Spinal cord (tissue), 10 donors: ENCODE measurements around the gene SNX10. TPM values are rescaled to one million over a fixed set of nuclear protein-coding genes. Genes with fewer than 3 reads are reported as not detected.
A peak's percentile ranks its signal among the peaks of the same experiment; 100 is the strongest.
"Not testable (repeated sequence)": the region's sequence is repeated elsewhere in the genome, so short reads cannot be mapped to it uniquely, and the experiment has no call there.

ENCODE experiments used
- DNase-seq, 6 donors: peaks; one replicate each; pipeline versions ENCODE4 v3.0.0 to v3.0.0-alpha.2; 2013 to 2015; ENCODE audit warnings: low spot score in 6 of 6, low read depth in 4 of 6
- H3K27ac ChIP-seq: one replicate; pipeline ENCODE4 v1.5.1; 2013; ENCODE audit warnings: low read depth, low read length, control low read depth
- H3K27me3 ChIP-seq: one replicate; pipeline ENCODE4 v1.6.1; 2013; ENCODE audit warnings: low read length; ENCODE audit not compliant: control insufficient read depth, insufficient read depth
- H3K36me3 ChIP-seq: one replicate; pipeline ENCODE4 v1.6.1; 2013; ENCODE audit warnings: low read length; ENCODE audit not compliant: control insufficient read depth, insufficient read depth
- H3K4me1 ChIP-seq: one replicate; pipeline ENCODE4 v1.6.1; 2013; ENCODE audit warnings: low read length; ENCODE audit not compliant: control insufficient read depth, insufficient read depth
- H3K4me3 ChIP-seq: one replicate; pipeline ENCODE4 v1.5.1; 2013; ENCODE audit warnings: low read depth, low read length, control low read depth
- H3K9me3 ChIP-seq: one replicate; pipeline ENCODE4 v1.6.1; 2013; ENCODE audit warnings: low read length; ENCODE audit not compliant: control insufficient read depth, insufficient read depth
- WGBS: methylation state at CpG from one replicate; pipeline ENCODE4 v1.1.5; 2013; ENCODE audit warnings: missing lambda C conversion rate; ENCODE audit not compliant: insufficient coverage; 5-methylcytosine and 5-hydroxymethylcytosine counted together
- polyA plus RNA-seq, 2 donors: library from polyadenylated mRNA; unstranded; fragments of 120-200 nt; gene quantifications; one replicate each; pipeline ENCODE4 v1.2.1, GENCODE V29; 2013; ENCODE audit not compliant: insufficient read length in 2 of 2
- total RNA-seq, 2 donors: library from RNA; depleted of rRNA in 1 of 2; stranded (reverse); fragments of 120-200 nt in 1 of 2; fragments of >200 nt in 1 of 2; gene quantifications; one replicate each; pipeline versions ENCODE4 v1.2.3 to v1.2.4, GENCODE V29; 2013 to 2014
- donor health status: healthy.

The SNX10 gene
- total and polyA plus RNA-seq, 4 donors, result 16.9 to 92.3 (median 56.7) TPM

DNA sequence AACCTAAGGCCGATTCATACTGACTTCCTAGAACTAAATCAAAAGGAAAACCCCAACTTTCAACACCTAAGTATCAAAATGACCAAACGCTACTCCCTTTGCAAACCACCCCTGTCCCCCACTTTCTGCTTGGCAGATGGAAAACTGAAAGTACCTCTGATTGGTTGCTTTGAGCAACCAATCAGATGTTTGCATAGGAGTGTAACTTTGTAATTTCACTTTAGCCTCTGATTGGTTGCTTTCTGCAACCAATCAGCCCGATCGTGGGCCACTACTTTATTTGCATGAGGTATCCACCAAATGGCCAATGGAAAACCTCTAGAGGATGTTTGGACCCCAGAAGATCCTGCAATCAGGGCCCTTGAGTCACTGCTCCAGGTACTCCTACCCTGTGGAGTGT lies 12.3 kb upstream of the SNX10 start:
- H3K4me3 ChIP-seq, result no peak overlapping the region

DNA sequence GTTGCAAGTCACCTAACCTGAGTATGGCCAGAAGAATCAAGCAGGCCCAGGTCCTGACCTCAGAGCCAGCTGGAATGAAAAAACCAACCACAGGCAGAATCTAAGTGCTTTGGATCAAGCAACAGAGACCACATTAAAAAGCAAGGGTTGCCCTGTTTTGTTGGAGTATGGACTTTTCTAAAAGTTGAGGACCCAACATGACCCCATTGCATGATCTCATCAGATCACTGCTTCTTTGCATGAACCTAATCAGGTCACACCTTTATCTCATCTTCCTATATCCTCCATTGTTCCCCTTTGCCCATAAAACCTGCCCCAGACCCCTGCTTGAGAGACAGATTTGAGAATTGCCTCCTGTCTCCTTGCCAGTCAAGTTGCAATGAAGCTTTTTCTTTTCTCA lies 11.6 kb upstream of the SNX10 start:
- Histone ChIP-seq H3K9me3 (no peaks in the 10 kb centered on the region), H3K27me3 (no peaks in the 10 kb centered on the region), H3K27ac (no peak overlapping the region), H3K4me1 (no peaks in the 10 kb centered on the region), H3K4me3 (no peak overlapping the region), H3K36me3 (no peaks in the 10 kb centered on the region)
- no peak for DNase-seq

More for the DNA sequence above, 12.3 kb upstream of the SNX10 start:
- no peaks in the 10 kb centered on the region for H3K4me1 ChIP-seq
- no peak overlapping the region for H3K27ac ChIP-seq
- H3K36me3 ChIP-seq, result no peaks in the 10 kb centered on the region
- H3K9me3 ChIP-seq, result no peaks in the 10 kb centered on the region
- WGBS, result 87% methylated on average over 2 of the region's 4 CpGs
- no peak for DNase-seq
- no peaks in the 10 kb centered on the region for H3K27me3 ChIP-seq

DNA sequence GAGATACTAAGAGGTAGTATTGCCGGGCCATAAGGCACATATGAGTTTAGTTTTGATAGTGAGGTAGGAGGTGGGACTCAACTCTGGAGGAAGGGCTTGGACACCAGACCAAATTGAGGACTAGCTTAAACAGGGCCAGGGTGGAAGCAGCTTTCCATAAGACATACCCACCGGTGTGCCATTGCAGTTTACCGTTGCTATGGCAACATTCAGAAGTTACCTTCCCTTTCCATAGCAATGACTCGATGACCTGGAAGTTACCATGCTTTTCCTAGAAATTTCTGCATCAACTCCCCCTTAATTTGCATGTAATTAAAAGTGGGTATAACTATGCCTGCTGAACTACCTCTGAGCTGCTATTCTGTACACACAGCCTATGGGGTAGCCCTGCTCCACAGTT lies 10.9 kb upstream of the SNX10 start:
- no peak overlapping the region for H3K27ac ChIP-seq
- H3K4me1 ChIP-seq, result no peaks in the 10 kb centered on the region
- no peaks in the 10 kb centered on the region for H3K27me3 ChIP-seq
- H3K4me3 ChIP-seq, result no peak overlapping the region
- H3K9me3 ChIP-seq, result no peaks in the 10 kb centered on the region
- 100% methylated on average over 1 of the region's 4 CpGs for WGBS
- no peaks in the 10 kb centered on the region for H3K36me3 ChIP-seq
- no peak for DNase-seq

DNA sequence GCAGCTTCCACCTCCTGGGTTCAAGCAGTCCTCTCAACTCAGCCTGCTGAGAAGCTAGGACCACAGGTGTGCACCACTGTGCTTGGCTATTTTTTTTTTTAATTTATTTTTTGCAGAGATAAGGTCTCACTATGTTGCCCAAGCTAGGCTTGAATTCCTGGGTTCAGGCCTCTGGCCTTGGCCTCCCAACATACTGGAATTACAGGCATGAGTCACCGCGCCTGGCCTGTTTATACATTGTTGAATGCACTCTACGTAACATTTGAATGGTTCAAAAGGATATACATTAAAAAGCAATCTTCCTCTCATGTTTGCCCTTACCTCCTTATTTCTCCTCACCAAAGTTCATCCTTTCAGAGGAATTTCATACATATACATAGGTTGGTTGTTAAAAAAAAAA lies 7.2 kb upstream of the SNX10 start:
- WGBS, result no CpG with 5 or more reads among the region's 3 CpGs

DNA sequence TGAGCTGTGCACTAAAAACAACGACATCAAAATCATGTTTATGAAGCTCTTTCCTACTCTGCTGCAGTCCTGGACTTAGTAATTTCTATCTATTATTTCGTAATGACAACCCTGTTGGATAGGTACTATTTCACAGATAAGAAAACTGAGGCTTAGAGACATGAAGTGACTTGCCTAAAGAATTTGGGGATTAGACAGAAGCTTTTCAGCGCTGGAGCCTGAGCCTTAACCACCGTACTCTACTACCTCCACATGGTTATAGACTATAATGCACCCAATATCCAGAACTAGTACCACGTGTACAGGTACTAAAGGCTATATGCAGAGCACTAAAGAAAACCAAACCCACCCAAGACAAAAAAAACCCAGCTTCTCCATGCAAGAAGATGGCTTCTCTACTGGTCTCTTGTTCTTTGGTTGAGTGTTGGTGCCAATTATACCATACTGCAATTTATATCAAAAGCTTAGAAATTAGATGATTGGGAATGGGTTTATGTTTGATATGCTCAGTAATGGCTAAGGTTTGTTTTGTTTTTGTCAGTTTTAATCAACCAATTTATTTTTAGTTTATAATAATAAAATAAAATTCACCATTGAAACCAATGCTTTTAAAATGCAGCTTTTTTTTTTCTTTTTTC lies 6.5 kb upstream of the SNX10 start:
- no peaks in the 10 kb centered on the region for H3K36me3 ChIP-seq
- H3K4me3 ChIP-seq, result no peak overlapping the region
- no peaks in the 10 kb centered on the region for H3K9me3 ChIP-seq
- no peaks in the 10 kb centered on the region for H3K4me1 ChIP-seq
- WGBS, result no CpG with 5 or more reads among the region's 5 CpGs
- no peaks in the 10 kb centered on the region for H3K27me3 ChIP-seq
- no peak for DNase-seq
- H3K27ac ChIP-seq, result no peak overlapping the region

More for the DNA sequence above, 7.2 kb upstream of the SNX10 start:
- Histone ChIP-seq H3K9me3 (no peaks in the 10 kb centered on the region), H3K27me3 (no peaks in the 10 kb centered on the region), H3K27ac (no peak overlapping the region), H3K4me3 (no peak overlapping the region), H3K36me3 (no peaks in the 10 kb centered on the region), H3K4me1 (no peaks in the 10 kb centered on the region)
- no peak for DNase-seq

DNA sequence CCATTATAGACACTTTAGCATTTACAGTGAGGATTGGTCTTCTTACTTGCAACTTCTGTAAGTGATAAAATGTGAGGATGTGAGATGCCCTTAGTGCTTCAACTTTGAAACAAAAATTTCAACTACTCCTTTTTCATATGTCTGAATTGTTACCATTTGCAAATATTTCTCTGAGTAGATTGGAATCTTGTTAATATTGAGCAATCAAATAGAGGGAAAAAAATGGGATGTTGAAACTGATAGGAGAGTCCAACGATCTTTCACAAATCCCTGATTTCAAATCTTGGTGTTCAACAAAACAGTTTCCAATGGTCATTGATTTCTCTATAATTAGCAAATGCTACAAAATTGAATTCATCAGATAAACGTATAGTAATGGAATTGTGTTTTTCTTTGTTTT lies 5.5 kb upstream of the SNX10 start:
- no peaks in the 10 kb centered on the region for H3K27me3 ChIP-seq
- H3K36me3 ChIP-seq, result no peaks in the 10 kb centered on the region
- H3K4me1 ChIP-seq, result no peaks in the 10 kb centered on the region
- WGBS, result no CpG with 5 or more reads among the region's 2 CpGs
- no peak overlapping the region for H3K27ac ChIP-seq
- no peak for DNase-seq
- no peak overlapping the region for H3K4me3 ChIP-seq
- H3K9me3 ChIP-seq, result no peaks in the 10 kb centered on the region

DNA sequence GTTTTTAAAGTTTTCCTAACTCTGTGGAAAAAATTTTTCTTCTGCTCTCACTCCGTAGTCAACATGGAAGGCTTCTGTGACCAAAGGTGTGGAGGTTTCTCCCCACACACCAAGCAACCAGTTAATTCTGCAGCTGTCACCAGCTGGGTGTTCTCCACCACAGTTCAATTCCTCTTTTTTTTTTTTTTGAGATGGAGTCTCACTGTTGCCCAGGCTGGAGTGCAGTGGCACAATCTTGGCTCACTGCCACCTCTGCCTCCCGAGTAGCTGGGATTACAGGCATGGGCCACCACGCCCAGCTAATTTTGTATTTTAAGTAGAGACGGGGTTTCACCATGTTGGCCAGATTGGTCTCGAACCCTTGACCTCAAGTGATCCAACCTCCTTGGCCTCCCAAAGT lies 3.5 kb upstream of the SNX10 start:
- DNase-seq, H3K27me3 ChIP-seq, H3K9me3 ChIP-seq, H3K4me3 ChIP-seq, H3K27ac ChIP-seq, H3K36me3 ChIP-seq: not testable (repeated sequence)
- peaks cover 11% of the 10 kb centered on the region for H3K4me1 ChIP-seq
- WGBS, result 100% methylated on average over 1 of the region's 5 CpGs

DNA sequence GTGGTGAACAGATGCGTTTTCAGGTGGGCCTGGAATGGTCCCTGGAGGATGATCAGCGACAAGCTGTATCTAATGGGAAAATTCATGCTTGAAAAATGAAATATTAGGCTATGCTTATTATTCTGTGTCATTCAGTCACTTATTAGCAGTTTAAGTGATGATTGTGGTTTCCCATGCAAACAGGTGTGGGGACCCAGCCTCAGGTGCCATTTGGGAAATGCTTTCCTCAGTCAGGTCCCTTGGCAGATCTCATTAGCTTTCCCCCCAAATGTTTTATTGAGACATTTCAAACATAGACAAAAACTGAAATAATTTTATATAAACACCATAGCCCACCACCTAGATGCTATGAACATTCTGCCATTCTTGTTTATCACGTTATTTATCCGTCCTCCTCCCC lies 411 bp upstream of the SNX10 start:
- no peak overlapping the region for H3K27ac ChIP-seq

DNA sequence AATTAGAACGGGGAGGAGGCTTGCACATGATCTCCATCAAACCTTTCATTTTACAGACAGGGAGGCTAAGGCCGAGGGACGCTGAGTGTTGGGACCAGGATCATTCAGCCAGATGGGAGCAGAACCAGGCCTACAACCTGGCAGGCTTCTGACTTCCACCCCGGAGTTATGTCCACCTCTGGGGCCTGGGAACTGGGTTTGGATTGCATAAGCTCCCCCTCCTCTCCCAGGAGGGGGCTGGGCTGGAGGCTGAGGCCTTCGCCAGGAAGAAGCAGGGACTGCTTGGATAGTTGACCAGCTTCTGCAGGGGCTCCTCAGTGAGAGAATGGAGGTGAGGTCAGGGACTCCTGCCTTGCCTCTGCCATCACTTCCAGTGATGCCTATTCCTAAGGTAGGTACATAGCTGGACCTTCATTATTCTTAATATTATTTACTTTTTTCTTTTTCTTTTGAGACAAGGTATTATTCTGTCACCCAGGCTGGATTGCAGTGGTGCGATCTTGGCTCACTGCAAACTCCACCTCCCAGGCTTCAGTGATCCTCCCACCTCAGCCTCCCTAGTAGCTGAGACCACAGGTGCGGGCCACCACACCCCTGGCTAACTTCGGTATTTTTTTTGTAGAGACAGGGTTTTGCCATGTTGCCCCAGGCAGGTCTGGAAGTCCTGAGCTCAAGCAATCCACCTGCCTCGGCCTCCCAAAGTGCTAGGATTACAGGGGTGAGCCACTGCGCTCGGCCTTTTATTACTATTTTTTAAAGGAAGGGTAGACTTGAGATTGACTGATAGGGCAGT lies 1.3 kb downstream of the SNX10 start:
- Histone ChIP-seq H3K36me3 (no peaks in the 10 kb centered on the region), H3K4me1 (peaks cover 14% of the 10 kb centered on the region), H3K4me3 (peak overlapping the region; percentile 60), H3K27ac (no peak overlapping the region), H3K27me3 (peaks cover 2% of the 10 kb centered on the region), H3K9me3 (no peaks in the 10 kb centered on the region)
- 85% methylated on average over 6 of the region's 11 CpGs for WGBS
- peak in 2 of 6 donors; percentile 10 to 12 for DNase-seq

More for the DNA sequence above, 411 bp upstream of the SNX10 start:
- peaks cover 2% of the 10 kb centered on the region for H3K27me3 ChIP-seq
- H3K9me3 ChIP-seq, result no peaks in the 10 kb centered on the region
- H3K36me3 ChIP-seq, result no peaks in the 10 kb centered on the region
- no peak for DNase-seq
- peaks cover 14% of the 10 kb centered on the region for H3K4me1 ChIP-seq
- 92% methylated on average over 2 of the region's 4 CpGs for WGBS
- peak overlapping the region; percentile 51 for H3K4me3 ChIP-seq
